ENCODE measurements around the gene MX2.

MX2 gene

GRCh38 chr21:41443562-41443961 is 81.7 kb downstream of the MX2 start:
- no peak for DNase-seq

- DNase-seq, result no peak
These were observed 83.1 kb downstream of the MX2 start for GRCh38 chr21:41444703-41445464.

- DNase-seq, result no peak
These were observed 83.6 kb downstream of the MX2 start for GRCh38 chr21:41445465-41445862.

- DNase-seq, result no peak
These were observed 84.8 kb downstream of the MX2 start for GRCh38 chr21:41446586-41446985.

- DNase-seq, result no peak
These were observed 85.5 kb downstream of the MX2 start for GRCh38 chr21:41447356-41447755.

- no peak for DNase-seq
These were observed 87.8 kb downstream of the MX2 start for GRCh38 chr21:41449613-41450012.

- no peak for DNase-seq
These were observed 90.2 kb downstream of the MX2 start for GRCh38 chr21:41451753-41452676.

- no peak for DNase-seq
These were observed 91.4 kb downstream of the MX2 start for GRCh38 chr21:41453198-41453597.

- DNase-seq, result no peak
These were observed 91.9 kb downstream of the MX2 start for GRCh38 chr21:41453761-41454160.

- no peak for DNase-seq
These were observed 96.3 kb downstream of the MX2 start for GRCh38 chr21:41458121-41458520.

GRCh38 chr21:41458559-41458958 is 96.7 kb downstream of the MX2 start:
- DNase-seq, result no peak
